Smooth muscle cell (in vitro differentiated cells): Measurements from ENCODE around the gene KRTAP4-3. TPM values are rescaled to one million over a fixed set of nuclear protein-coding genes. Genes with fewer than 3 reads are reported as not detected.
"Not testable (repeated sequence)": the region's sequence is repeated elsewhere in the genome, so short reads cannot be mapped to it uniquely, and the experiment has no call there.

ENCODE experiments used
- DNase-seq: peaks from one replicate; lab custom pipeline; 2025; ENCODE audit not compliant: unreplicated experiment; lab: John Stamatoyannopoulos, UW
- H2AFZ ChIP-seq: fragments of 200-600 bp; sonication (generic); 2 replicates; pipeline ENCODE4 v1.6.0; 2016; ENCODE audit warnings: antibody characterized with exemption, low read depth, mild to moderate bottlenecking
- H3F3A ChIP-seq: fragments of 200-600 bp; sonication (generic); 2 replicates; pipeline ENCODE4 v1.6.0; 2017; ENCODE audit warnings: antibody characterized with exemption, low read depth
- H3K27ac ChIP-seq: fragments of 200-600 bp; sonication (generic); 2 replicates; pipeline ENCODE4 v1.5.1; 2016; ENCODE audit warnings: low read depth, mild to moderate bottlenecking
- H3K27me3 ChIP-seq: fragments of 200-600 bp; sonication (generic); 2 replicates; pipeline ENCODE4 v1.6.1; 2016; ENCODE audit warnings: low read depth, mild to moderate bottlenecking
- H3K36me3 ChIP-seq: fragments of 200-600 bp; sonication (generic); 2 replicates; pipeline ENCODE4 v1.5.1; 2016; ENCODE audit warnings: low read depth
- H3K4me1 ChIP-seq: fragments of 200-600 bp; sonication (generic); 2 replicates; pipeline ENCODE4 v1.5.1; 2016; ENCODE audit warnings: low read depth
- H3K4me2 ChIP-seq: fragments of 200-600 bp; sonication (generic); 2 replicates; pipeline ENCODE4 v1.6.0; 2016; ENCODE audit warnings: mild to moderate bottlenecking
- H3K4me3 ChIP-seq: fragments of 200-600 bp; sonication (generic); 2 replicates; pipeline ENCODE4 v1.5.1; 2016; ENCODE audit warnings: mild to moderate bottlenecking
- H3K79me2 ChIP-seq: fragments of 200-600 bp; sonication (generic); 2 replicates; pipeline ENCODE4 v1.6.0; 2016; ENCODE audit warnings: low read depth, mild to moderate bottlenecking
- H3K9ac ChIP-seq: fragments of 200-600 bp; sonication (generic); 2 replicates; pipeline ENCODE4 v1.6.0; 2016; ENCODE audit warnings: low read depth
- H3K9me3 ChIP-seq: fragments of 200-600 bp; sonication (generic); replicated peaks from 2 replicates; pipeline ENCODE4 v1.5.1; 2016; ENCODE audit warnings: low read depth
- H4K20me1 ChIP-seq: fragments of 200-600 bp; sonication (generic); 2 replicates; pipeline ENCODE4 v1.6.0; 2016; ENCODE audit warnings: low read depth
- CTCF ChIP-seq: fragments of 200-600 bp; sonication (generic); IDR thresholded peaks from 2 replicates; pipeline ENCODE4 v1.5.1; 2017; ENCODE audit warnings: borderline replicate concordance, mild to moderate bottlenecking, antibody characterized with exemption; ENCODE audit not compliant: insufficient read depth, poor library complexity, severe bottlenecking
- WGBS: methylation state at CpG from one replicate; pipeline ENCODE4 v1.1.7; 2016; ENCODE audit warnings: low lambda C conversion rate; 5-methylcytosine and 5-hydroxymethylcytosine counted together
- polyA plus RNA-seq: library from polyadenylated mRNA; unstranded; fragments of >200 nt; fragmentation: Nextera tagmentation; extraction: Ambion mirVana; gene quantifications from 2 replicates; pipeline ENCODE4 v1.2.1, GENCODE V29; 2016
- total RNA-seq: library from RNA; depleted of rRNA; stranded (reverse); fragments of >200 nt; gene quantifications from 2 replicates; pipeline ENCODE4 v1.2.3, GENCODE V29; 2014

KRTAP4-3 gene
- total and polyA plus RNA-seq, 2 experiments from 2014 or later: not detected

DNA sequence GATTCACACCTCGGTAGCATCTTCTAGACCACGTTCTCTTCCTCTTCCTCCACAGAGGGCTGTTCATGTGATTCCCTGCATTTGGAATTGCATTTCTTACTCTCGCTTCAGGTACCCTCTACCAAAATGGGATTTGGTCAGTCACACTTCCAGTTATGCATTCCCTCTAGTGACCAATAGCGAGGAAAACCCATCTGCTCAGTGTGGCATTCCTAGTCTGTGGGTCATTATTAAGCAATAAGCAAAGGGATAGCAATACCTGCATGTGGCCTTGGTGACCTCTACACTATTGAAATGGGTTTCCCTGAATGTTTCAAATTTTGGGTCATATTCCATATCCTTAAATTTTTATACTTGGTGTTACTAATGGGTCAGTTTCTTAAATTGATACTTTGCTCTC lies 18.0 kb downstream of the KRTAP4-3 start:
- no peak for DNase-seq
- Histone ChIP-seq H3K4me2 (no peak overlapping the region), H4K20me1 (no peaks in the 10 kb centered on the region), H3K79me2 (no peaks in the 10 kb centered on the region), H3K4me1 (no peaks in the 10 kb centered on the region), H3K9ac (no peak overlapping the region), H3K27me3 (no peaks in the 10 kb centered on the region), H3K36me3 (no peaks in the 10 kb centered on the region), H3F3A (no peaks in the 10 kb centered on the region), H3K4me3 (no peak overlapping the region), H2AFZ (no peak overlapping the region), H3K9me3 (no peaks in the 10 kb centered on the region), H3K27ac (no peak overlapping the region)
- TF ChIP-seq CTCF: no peak
- WGBS: 87% methylated on average over 4 of the region's 4 CpGs

DNA sequence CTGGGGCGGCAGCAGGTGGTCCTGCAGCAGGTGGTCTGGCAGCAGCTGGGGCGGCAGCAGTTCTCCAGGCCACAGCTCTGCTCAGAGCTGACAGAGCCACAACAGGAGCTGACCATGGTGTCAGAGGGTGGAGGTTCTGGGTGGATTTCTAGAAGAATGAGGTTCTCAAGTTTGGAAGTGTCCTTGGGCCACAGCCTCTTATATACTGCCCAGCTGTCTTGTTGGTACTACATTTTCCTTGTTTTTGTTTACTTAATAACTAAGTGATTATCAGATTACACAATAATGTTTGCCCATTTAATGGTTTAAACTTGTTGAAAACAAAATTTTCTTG lies 18.4 kb downstream of the KRTAP4-3 start, which contains the start of gene KRTAP4-5:
Gene KRTAP4-5 (minus strand): TSS at position 174 of the 334 bp plus-strand sequence. CDS start 58 bp downstream, at position 116.
- no peak for DNase-seq
- Histone ChIP-seq H2AFZ (no peak within 1 kb of the TSS), H3K79me2 (no peaks in the 10 kb centered on the region), H3K27ac (no peak within 1 kb of the TSS), H3K4me1 (no peaks in the 10 kb centered on the region), H3K27me3 (no peaks in the 10 kb centered on the region), H3K36me3 (no peaks in the 10 kb centered on the region), H3K9me3 (no peaks in the 10 kb centered on the region), H3K4me3 (no peak within 1 kb of the TSS), H3F3A (no peaks in the 10 kb centered on the region), H4K20me1 (no peaks in the 10 kb centered on the region), H3K9ac (no peak within 1 kb of the TSS), H3K4me2 (no peak within 1 kb of the TSS)
- TF ChIP-seq CTCF: no peak
- 84% methylated on average over 2 of the region's 2 CpGs for WGBS

GRCh38 chr17:41148971-41149651 lies 18.9 kb downstream of the KRTAP4-3 start:
- H3K27me3 ChIP-seq, H3K9ac ChIP-seq, H4K20me1 ChIP-seq, H3K4me3 ChIP-seq, H3K4me1 ChIP-seq, H3K9me3 ChIP-seq, H3K4me2 ChIP-seq, DNase-seq, H3K27ac ChIP-seq, H3K79me2 ChIP-seq, H3F3A ChIP-seq, H3K36me3 ChIP-seq, H2AFZ ChIP-seq: not testable (repeated sequence)
- WGBS: 89% methylated on average over 10 of the region's 10 CpGs

- no peak for DNase-seq
- WGBS: 88% methylated on average over 2 of the region's 2 CpGs
- no peak overlapping the region for H2AFZ ChIP-seq
- TF ChIP-seq CTCF: no peak
- H3K27ac ChIP-seq: no peak overlapping the region
- no peak overlapping the region for H3K4me2 ChIP-seq
- no peaks in the 10 kb centered on the region for H3F3A ChIP-seq
- H3K9ac ChIP-seq: no peak overlapping the region
- H3K9me3 ChIP-seq: no peaks in the 10 kb centered on the region
- no peaks in the 10 kb centered on the region for H4K20me1 ChIP-seq
- no peaks in the 10 kb centered on the region for H3K36me3 ChIP-seq
- H3K79me2 ChIP-seq: no peaks in the 10 kb centered on the region
- H3K27me3 ChIP-seq: no peaks in the 10 kb centered on the region
- H3K4me3 ChIP-seq: no peak overlapping the region
- H3K4me1 ChIP-seq: no peaks in the 10 kb centered on the region
Measured at GRCh38 chr17:41147531-41148204, 20.4 kb downstream of the KRTAP4-3 start.
